HG03439 (cell line): ENCODE results near the gene ALAS1.
"Not testable (repeated sequence)": the region's sequence is repeated elsewhere in the genome, so short reads cannot be mapped to it uniquely, and the experiment has no call there.

Experiments
- ATAC-seq: cut with Tn5 transposase; IDR thresholded peaks from one replicate; pipeline ENCODE4 v1.9.1; 2021; ENCODE audit warnings: mild to moderate bottlenecking, moderate library complexity; ENCODE audit not compliant: unreplicated experiment

The ALAS1 gene

DNA sequence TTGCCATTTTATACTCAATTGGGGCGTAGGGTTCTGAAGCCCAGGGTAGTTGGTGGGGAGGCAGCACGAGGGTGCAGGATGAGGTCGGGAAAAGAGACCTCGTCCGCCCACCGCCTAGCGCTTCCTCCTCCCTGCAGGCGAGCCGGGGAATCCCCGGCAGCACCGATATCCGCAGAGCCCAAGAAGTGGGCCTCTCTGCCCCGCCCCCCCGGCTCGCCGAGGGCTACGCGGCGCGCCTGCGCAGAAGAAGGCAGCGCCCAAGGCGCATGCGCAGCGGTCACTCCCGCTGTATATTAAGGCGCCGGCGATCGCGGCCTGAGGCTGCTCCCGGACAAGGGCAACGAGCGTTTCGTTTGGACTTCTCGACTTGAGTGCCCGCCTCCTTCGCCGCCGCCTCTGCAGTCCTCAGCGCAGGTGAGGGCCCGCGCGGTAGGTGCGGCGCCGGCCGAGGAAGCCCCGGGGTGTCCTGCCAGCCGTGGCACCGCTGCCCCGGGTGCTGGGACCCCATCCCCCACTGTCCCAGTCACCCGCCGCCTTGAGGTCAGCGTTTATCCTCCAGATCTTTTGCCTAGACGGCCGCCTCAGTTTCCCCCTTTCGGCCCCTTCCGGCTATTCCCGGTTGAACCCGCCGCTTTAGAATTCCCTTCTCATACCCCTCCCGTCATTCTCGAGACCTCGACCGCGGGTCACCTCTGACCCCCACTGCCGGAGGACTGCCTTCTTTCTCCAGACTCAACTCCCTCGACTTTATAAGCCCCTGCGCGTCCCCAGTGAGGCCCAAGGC lies at the start of gene ALAS1:
Gene ALAS1 (plus strand): TSS at position 319 of the 784 bp plus-strand sequence. CDS start 1,082 bp downstream, outside the sequence.
- ATAC-seq: peak; percentile 86

DNA sequence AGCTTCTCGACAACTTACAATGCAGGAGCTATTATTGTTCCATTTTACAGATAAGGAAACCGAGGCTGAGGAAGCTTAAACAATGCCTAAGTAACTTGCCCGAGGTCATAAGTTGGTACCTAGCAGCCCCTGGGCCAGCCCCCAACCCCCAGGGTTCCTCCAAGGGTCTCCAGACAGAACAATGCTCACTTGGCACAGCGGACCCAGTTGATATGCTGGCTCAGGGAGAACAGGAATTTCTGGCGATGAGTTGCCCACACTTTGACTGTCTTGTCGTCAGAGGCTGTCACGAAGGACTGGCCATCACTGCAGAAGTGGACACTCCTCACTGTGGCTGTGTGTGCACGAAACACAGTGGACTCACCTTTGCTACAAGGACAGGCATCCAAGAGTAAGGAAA lies 48.9 kb upstream of the ALAS1 start:
- ATAC-seq: no peak

DNA sequence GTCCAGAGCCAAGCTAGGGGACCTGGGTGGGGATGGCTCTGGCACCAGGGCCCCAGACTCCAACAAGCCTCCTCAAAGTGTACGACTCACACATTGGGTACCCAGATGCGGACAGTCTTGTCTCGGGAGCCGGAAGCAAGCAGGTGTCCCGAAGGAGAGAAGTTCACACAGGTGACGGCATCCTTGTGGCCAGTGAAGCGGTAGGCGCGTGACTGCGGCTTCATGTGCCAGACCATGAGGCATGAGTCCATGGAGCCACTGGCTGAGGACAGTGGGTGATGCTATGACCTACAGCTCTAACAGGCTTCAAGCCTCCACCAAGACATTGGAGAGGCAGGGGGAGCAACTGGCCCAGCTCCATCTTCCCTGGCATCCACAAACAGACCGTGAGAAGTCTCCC lies 48.2 kb upstream of the ALAS1 start:
- ATAC-seq: no peak

DNA sequence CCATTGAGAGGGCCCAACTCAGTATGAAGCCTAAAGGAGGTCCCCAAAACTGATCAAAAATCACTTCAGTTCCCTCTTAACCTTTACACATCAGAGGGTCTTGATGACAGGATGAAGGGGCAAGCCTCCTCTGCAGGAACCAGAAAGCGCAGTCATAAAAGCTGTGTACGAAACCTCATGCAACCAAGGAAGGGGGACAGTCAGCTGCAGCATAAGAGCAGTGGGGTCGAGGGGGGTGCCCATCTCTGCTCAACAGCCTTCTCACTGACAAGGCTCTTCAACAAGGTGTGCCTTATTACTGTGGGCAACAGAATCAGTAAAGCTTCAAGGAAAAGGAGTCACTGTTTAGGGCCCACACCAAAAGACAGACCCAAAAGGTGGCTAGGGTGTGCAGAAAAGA lies 47.6 kb upstream of the ALAS1 start:
- ATAC-seq: no peak

DNA sequence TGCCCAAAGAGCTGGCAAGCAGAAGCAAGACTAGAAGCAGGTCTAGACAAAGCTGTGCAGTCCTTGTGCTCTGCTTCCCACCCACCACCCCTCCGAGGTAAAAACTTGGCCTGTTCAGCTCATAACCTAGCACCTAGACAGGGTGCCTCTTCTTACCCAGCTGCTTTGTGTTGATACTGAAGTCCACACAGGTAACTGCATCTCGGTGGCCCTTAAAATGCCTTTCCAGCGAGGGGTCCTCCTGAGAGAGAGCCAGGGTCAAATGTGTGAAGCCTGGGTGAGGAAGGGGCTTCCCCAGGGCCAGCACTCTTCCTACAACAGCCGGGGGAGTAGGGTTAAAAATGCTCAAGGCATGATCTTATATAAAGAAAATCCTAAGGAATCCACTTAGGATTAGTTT lies 47.1 kb upstream of the ALAS1 start:
- ATAC-seq: no peak

DNA sequence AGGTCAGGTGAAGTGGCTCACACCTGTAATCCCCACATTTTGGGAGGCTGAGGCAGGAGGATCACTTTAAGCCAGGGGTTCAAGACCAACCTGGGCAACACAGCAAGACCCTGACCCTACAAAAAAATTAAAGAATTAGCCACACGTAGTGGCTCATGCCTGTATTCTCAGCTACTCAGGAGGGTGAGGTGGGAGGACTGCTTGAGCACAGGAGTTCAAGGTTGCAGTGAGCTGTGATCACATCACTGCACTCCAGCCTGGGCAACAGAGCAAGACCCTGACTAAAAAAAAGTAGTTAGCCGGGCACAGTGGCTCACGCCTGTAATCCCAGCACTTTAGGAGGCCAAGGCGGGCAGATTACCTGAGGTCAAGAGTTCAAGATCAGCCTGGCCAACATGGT lies 46.0 kb upstream of the ALAS1 start:
- ATAC-seq: not testable (repeated sequence)

DNA sequence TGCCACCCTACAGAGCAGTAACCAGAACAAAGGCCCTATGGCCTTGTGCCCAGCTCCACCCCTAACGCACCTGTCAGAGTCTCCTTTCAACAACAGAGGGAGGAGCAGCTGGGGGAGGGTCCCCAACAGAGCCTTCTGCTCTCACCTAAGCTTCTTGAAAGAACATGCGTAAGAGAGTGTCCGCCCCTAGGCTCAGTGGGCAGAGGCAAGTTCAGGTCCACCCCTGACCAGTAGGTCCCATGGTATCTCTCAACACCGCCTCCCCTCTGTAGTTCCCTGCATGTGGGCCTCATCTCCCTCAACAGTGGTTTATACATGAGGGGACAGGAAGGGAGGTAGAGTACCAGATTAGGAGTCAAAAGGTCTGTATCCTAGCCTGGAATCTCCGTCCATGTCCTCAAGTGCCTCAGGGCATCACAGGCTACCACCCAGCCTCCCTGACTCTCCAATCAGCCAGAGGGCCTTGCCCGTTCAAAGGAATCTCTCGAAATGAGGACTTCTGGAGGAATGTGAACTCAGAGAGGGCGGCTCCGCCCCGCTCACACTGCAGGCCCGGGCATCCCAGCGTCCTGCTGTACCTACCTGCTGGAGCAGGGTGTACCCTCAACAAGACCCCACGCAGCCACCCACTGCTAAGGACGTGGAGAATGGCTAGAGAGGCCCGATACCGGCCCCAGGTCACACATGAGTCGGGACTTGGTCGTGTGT lies 44.4 kb upstream of the ALAS1 start:
- ATAC-seq: peak; percentile 20

DNA sequence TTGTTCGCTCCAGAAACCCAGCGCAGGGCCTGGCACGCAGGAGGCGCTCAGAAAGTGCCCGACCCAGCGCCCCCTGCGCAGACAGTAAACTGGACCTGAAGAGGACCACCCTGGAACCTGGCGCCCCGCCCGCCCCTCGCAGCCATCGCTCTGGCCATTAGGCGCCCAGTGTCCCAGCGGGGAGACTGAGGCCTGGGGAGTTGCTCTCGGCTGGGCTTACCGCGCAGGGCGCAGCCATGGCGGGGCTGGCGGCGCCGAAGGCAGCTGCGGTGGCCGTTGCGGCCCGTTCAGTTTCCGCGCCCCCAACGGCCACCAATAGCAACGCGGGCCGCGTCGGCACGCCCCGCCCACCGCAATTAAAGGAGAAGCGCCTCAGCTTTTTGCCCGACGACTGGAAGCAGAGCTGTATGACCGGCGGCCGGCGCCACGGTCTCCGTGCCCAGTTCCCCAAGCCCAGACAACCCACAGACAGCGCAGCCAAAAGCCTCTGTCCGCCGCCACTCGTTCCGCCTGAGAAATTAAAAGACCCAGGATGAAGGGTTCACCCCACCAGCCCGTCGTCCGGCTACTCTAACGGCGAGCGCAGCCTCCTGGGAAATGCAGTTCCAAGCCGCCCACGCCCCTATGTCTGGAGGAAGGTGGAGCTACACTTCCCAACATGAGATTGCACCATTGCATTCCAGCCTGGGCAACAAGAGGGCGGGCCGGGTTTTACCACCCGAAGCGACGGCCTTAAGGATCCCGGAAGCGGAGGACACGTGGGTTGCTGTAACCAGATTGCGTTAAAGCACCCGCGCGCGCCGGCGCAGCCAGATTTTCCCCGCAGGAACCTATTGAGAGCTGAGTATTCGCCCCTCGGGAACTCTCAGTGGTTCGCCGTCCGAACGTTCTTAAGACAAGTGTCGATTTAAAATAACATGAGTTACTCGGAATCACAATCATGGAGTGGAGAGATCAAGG lies 43.5 kb upstream of the ALAS1 start, which contains the start of gene POC1A:
Gene POC1A (minus strand): TSS at position 289 of the 960 bp plus-strand sequence. CDS start 51 bp downstream, at position 238.
- ATAC-seq: peak; percentile 82

DNA sequence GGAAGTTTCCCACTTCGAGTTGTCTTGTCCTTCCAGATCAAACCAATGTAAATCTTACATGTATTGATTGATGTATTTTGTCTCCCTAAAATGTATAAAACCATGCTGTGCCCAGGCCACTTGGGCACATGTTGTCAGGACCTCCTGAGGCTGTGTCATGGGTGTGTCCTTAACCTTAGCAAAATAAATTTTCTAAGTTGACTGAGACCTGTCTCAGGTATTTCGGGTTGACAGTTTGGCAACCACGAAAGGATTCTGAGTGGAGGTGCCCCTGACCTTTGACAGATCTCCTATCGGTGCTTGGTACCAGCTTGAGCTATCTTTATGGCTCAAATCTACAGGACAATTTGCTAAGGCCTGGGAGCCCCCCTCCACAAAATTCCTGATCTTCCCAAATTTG lies 42.0 kb upstream of the ALAS1 start:
- ATAC-seq: no peak

DNA sequence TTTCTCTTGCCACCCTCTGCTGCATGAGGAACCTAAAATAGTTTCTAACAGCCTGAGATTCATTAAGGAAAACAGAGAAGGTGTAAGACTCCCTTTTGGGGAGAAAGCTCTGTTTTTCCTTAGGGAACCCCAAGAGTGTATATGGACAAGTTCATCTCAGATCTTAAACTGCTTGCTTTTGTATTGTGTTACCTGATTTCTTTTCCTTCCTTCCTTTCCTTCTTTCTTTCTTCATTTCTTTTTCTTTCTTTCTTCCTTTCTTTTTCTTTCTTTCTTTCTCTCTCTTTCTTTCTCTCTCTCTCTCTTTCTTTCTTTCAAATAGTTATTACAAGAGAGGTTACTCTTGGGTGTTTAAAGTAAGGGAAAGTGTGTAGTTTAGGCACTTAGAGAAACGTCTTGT lies 38.5 kb upstream of the ALAS1 start:
- ATAC-seq: no peak

DNA sequence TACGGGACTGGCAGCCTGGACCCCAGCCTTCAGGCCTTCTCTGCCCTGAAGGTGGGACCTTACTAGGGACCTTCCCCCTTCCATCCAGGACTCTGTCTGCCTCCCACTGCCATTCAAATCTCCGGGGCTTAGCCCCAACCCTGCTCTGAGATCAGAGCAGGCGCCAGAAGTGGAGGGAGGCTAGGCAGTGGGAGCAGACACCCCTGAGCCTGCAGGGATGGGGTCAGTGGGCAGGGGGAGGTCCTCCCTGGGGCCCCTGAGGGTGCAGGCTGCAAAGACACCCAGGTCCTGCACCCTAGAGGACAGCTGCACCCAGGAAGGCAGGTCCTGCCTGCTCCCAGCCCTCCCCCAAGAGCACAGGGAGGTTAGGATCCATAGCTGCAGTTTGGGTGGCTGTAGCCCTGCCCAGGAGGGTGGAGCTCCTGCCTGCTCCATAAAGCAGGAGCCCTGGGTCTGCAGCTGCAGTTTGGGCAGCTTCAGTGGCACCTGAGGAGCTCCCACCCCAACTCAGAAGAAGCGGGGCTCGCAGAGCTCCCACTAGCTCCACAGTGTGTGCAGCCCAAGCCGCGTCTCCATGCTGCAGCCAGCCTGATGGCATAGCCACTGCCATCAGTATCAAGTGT lies 35.6 kb upstream of the ALAS1 start:
- ATAC-seq: no peak

DNA sequence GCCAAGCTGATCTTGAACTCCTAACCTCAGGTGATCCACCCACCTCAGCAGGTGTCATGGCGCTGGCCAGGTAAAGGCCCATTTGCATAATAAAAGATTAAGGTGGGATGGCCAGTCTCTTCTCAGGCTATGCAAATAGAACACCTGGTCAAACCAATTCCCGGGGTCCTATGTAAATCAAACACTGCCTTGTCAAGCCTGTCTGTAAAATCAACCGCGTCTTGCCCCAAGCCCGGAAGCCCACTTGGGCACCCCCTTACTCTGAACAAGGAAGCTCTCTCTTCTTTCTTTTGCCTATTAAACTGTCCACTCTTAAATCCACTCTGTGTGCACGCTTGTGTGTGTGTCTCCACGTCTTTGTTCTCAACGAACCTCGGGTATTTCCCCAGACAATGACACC lies 30.7 kb upstream of the ALAS1 start:
- ATAC-seq: no peak

DNA sequence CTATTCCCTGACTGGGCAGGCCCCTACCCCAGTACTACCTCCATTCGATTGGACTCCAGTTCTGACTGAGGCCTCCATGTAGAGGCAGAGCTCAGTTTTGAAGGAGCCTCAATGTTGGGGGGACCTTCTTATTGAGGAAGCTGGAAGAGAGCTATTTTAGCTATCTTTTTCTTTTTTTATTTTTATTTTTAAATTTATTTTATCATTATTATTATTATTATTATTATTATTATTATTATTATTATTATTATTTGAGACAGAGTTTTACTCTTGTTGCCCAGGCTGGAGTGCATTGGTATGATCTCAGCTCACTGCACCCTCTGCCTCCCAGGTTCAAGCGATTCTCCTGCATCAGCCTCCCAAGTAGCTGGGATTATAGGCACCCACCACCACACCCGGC lies 27.7 kb upstream of the ALAS1 start:
- not testable (repeated sequence) for ATAC-seq

DNA sequence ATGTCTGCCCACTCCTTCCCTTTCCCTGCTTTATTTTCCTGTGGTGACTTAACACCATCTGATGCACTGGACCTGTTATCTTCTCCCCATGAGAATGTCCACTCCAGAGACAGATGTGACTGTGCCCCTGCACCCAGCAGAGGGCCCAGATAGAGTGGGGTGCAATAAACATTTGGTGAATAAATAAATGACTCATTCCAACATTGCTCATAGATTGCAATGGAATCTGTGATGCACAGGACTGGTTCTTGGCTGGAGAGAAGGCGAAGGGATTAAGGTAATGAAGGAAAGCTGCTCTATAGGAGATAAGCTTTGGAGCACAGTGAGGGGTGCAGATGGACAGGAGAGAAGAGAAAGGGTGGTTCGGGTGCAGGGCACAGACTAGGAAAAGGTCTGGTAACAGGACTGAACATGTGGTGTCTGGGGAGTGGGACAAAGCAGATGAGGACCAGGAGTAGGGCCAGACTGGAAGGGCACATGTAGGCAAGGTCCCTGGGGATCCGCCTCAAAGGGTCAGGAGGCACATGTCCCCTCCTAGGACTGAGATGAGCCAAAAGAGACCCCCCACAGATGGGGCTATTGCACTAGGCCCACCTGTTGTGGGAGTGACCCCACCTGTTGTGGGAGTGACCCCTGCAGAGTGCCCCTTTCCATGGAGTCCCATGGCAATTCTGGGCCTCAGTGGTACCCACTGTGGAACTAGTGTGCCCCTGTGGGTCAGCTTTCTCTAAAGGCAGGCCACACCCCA lies 26.3 kb upstream of the ALAS1 start:
- no peak for ATAC-seq

DNA sequence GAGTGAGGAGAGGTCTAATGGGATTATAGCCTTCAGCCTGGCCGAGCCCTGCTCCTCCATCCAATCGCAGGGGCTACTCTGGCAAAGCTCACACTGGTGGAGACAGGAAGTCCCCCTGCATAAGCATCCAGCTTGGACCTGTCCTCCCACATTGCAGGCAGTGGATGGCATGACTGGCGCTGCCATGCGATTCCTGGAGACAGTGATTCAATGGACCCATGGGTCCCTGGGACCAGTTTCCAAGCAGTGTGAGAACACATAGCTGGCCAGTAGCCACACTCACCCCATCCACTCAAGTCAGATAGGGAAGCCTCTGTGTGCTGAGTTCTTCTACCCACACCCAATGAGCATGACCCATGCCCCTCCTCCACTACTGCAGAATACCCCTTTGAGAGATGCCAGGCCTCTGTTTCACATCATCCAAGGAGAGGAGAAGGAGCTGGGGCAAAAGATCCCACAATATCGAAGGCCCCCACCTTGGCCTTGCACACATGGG lies 25.6 kb upstream of the ALAS1 start:
- ATAC-seq: no peak

DNA sequence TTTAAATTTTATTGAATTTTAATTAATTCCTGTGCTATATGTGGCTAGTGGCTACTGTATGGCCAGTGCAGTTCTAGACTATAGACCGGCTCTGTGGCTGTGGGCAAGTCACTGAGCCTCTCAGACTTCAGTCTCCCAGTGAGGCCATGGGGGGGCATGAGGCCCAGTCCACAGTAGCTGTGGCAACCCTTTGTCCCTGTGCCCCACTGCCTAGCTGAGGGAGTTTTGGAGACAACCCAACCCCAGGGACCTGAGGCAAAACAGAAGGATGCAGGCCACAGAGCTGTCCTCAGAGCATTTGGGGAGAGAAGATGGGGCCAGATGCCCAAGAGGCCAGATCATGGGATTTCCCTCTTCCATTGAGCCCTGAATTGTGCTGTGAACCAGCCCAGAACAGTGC lies 24.9 kb upstream of the ALAS1 start:
- no peak for ATAC-seq

DNA sequence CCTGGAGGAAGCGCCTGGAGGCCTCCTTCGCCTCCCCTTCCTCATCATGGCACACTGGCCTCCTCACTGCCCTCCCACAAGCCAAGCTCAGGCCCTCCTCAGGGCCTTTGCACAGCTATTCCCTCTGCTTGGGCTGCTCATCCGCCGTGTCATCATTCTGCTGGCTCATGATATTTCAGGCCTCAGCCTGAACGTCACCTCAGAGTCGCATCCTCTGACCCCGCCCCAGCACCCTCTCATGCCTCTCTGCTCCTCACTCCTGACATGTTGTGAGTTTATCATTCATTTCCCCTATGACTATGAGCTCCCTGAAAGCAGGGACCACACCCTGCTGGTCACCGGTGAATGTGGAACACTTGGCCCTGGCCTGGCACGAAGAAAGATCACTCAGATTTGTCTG lies 23.1 kb upstream of the ALAS1 start:
- no peak for ATAC-seq

DNA sequence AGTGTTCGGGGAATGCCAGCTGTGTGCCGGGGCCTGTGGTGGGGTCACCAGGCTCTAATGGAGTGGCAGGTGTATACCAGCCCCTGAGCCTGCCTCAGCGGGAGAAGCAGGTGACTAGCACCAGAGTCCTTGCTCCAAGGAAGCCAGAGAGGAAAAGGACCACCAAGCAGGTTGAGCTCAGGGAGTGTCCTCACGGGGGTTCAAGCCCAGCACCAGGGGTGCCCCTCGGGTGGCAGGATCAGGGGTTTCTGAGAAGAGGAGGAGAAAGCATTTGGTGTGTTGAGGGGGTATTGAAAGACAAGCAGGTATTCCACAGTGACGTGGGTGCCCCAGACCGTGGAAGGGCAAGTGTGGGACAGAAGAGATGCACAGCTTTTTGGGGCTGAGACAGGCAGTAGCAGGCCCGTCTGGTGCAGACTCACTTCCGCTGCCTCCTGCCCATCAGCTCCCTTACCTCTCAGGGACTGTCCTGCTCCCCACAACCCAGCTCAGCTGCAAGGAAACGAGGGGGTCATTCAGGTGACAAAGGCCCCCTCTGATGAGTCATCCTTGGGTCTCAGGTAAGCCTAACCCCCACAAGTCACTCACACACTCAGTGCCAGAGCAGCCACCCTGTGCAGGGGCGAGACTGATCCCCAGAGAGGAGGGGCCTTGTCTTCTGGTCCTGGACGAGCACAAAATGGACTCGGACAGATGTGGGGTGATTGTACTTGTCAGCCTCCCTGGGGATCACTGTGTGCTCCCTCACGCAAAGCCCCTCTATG lies 22.4 kb upstream of the ALAS1 start:
- ATAC-seq: no peak

DNA sequence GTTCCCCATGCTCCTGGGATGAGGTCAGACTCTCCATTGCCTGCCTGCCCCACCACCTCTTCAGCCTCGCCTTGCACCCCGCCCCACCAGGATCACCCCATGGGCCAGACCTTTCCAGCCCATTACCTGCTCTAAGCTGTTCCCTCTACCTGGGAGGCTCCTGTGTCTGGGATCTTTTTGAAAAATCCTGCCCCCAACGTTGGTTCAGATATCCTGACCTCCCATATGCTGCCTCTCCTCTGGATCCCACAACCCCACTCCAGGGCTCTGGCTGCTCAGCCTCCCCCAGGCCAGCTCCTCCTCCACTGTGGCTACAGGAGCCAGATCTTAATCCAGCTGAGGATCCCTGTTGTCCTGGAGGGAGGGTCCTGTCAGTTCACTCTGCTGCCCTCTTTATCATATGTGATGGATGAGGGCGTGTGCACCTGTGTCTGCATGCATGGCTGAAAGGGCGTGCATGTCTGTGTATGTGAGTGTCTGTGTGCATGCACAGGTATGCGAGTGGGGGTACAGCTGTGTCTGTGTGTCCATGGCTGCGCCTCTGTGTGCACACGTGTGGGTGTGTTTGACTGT lies 21.7 kb upstream of the ALAS1 start:
- ATAC-seq: no peak
